Ishikawa (cell line): Measurements from ENCODE around the gene CELSR1.

Source experiments
- CREB1 ChIP-seq: IDR thresholded peaks from 2 replicates; pipeline ENCODE4 v1.6.1; 2012; ENCODE audit warnings: low read depth
- EGR1 ChIP-seq: IDR thresholded peaks from 2 replicates; pipeline ENCODE4 v1.6.1; 2012
- EP300 ChIP-seq: IDR thresholded peaks from 2 replicates; pipeline ENCODE4 v1.6.1; 2012; ENCODE audit warnings: borderline replicate concordance
- NFIC ChIP-seq: IDR thresholded peaks from 2 replicates; pipeline ENCODE4 v1.6.1; 2012
- RAD21 ChIP-seq: IDR thresholded peaks from 2 replicates; pipeline ENCODE4 v1.6.1; 2012; ENCODE audit warnings: low read depth
- TAF1 ChIP-seq: IDR thresholded peaks from 2 replicates; pipeline ENCODE4 v1.6.1; 2012; ENCODE audit warnings: low read depth, mild to moderate bottlenecking
- TCF12 ChIP-seq: IDR thresholded peaks from 2 replicates; pipeline ENCODE4 v1.6.1; 2012; ENCODE audit warnings: low read depth
- TEAD4 ChIP-seq: IDR thresholded peaks from 2 replicates; pipeline ENCODE4 v1.6.1; 2012
- YY1 ChIP-seq: IDR thresholded peaks from 2 replicates; pipeline ENCODE4 v1.6.1; 2012; ENCODE audit warnings: low read depth
- ZBTB7A ChIP-seq: IDR thresholded peaks from 2 replicates; pipeline ENCODE4 v1.6.1; 2012; ENCODE audit warnings: low read depth
- TF ChIP-seq, protein P1 (sequence below): IDR thresholded peaks from 2 replicates; pipeline ENCODE4 v1.6.1; 2012
- TF ChIP-seq, protein P2 (sequence below): IDR thresholded peaks from 2 replicates; pipeline ENCODE4 v1.6.1; 2012
- TF ChIP-seq, protein P3 (sequence below): IDR thresholded peaks from 2 replicates; pipeline ENCODE4 v1.6.1; 2012; ENCODE audit warnings: low read depth, mild to moderate bottlenecking

DNA sequence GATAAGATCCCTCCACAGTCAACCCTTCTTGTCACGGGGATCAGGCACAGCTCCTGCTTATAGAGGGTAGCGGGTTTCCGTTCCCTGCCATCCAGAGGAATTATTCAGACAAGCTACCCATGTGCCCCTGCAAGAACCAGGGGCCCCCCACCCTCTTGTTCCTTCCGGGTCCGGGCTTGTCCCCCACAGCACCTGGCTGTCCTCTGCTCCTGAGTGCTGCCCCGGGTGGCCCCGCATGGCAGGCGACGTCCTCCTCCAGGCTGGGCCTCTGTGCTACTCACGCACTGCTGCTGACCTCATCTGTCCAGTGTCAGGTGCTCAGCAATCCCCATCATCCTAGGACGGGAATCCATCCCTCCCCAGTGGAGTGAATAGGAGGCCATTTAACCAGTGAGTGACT lies 24.7 kb downstream of the CELSR1 start:
- TF ChIP-seq EP300 (no peak), TAF1 (no peak), NFIC (no peak), EGR1 (no peak), RAD21 (no peak), TEAD4 (no peak), ZBTB7A (no peak), CREB1 (no peak), TCF12 (no peak), YY1 (no peak)
- TF ChIP-seq, protein P1, sequence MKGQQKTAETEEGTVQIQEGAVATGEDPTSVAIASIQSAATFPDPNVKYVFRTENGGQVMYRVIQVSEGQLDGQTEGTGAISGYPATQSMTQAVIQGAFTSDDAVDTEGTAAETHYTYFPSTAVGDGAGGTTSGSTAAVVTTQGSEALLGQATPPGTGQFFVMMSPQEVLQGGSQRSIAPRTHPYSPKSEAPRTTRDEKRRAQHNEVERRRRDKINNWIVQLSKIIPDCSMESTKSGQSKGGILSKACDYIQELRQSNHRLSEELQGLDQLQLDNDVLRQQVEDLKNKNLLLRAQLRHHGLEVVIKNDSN, result no peak
- TF ChIP-seq, protein P2, sequence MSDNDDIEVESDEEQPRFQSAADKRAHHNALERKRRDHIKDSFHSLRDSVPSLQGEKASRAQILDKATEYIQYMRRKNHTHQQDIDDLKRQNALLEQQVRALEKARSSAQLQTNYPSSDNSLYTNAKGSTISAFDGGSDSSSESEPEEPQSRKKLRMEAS, result no peak
- TF ChIP-seq, protein P3, sequence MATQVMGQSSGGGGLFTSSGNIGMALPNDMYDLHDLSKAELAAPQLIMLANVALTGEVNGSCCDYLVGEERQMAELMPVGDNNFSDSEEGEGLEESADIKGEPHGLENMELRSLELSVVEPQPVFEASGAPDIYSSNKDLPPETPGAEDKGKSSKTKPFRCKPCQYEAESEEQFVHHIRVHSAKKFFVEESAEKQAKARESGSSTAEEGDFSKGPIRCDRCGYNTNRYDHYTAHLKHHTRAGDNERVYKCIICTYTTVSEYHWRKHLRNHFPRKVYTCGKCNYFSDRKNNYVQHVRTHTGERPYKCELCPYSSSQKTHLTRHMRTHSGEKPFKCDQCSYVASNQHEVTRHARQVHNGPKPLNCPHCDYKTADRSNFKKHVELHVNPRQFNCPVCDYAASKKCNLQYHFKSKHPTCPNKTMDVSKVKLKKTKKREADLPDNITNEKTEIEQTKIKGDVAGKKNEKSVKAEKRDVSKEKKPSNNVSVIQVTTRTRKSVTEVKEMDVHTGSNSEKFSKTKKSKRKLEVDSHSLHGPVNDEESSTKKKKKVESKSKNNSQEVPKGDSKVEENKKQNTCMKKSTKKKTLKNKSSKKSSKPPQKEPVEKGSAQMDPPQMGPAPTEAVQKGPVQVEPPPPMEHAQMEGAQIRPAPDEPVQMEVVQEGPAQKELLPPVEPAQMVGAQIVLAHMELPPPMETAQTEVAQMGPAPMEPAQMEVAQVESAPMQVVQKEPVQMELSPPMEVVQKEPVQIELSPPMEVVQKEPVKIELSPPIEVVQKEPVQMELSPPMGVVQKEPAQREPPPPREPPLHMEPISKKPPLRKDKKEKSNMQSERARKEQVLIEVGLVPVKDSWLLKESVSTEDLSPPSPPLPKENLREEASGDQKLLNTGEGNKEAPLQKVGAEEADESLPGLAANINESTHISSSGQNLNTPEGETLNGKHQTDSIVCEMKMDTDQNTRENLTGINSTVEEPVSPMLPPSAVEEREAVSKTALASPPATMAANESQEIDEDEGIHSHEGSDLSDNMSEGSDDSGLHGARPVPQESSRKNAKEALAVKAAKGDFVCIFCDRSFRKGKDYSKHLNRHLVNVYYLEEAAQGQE, result no peak
